Measurements from ENCODE around the gene LRRTM2. TPM values are rescaled to one million over a fixed set of nuclear protein-coding genes. Genes with fewer than 3 reads are reported as not detected.

Gene LRRTM2
- total and polyA plus RNA-seq, 3 donors from 2014 or later, result 0.09 to 0.19 (median 0.16) TPM

GRCh38 chr5:138832218-138832617, 42.9 kb downstream of the LRRTM2 start:
- no peak for DNase-seq
- H3K27me3 ChIP-seq, result no peaks in the 10 kb centered on the region
- no peaks in the 10 kb centered on the region for H3K4me1 ChIP-seq
- intact Hi-C loops (cut with DNase I; ENCODE audit: low total_unique reads), result no loop called here
- H3K4me3 ChIP-seq, result no peak overlapping the region
- no peak for TF ChIP-seq CTCF (IDR thresholded peaks at IDR 0.05)
- WGBS, 2 donors, result 86 to 95% methylated on average over 2 of the region's 2 CpGs
- no peaks in the 10 kb centered on the region for H3K9me3 ChIP-seq
- H3K36me3 ChIP-seq (ENCODE audit: low read depth, missing control alignments), result no peaks in the 10 kb centered on the region
- H3K27ac ChIP-seq, result no peak overlapping the region

- H3K27ac ChIP-seq, result no peak overlapping the region
- DNase-seq, result no peak
- H3K4me1 ChIP-seq, result no peaks in the 10 kb centered on the region
- intact Hi-C loops (cut with DNase I; ENCODE audit: low total_unique reads), result no loop called here
- TF ChIP-seq CTCF (IDR thresholded peaks at IDR 0.05) (no peak), POLR2A (IDR thresholded peaks at IDR 0.05) (no peak)
- no peaks in the 10 kb centered on the region for H3K9me3 ChIP-seq
- H3K36me3 ChIP-seq (ENCODE audit: low read depth, missing control alignments), result no peaks in the 10 kb centered on the region
- no peaks in the 10 kb centered on the region for H3K27me3 ChIP-seq
- H3K4me3 ChIP-seq, result no peak overlapping the region
Observed at GRCh38 chr5:138831703-138832102, 43.4 kb downstream of the LRRTM2 start.

- intact Hi-C loops (cut with DNase I; ENCODE audit: low total_unique reads), result no loop called here
- Histone ChIP-seq H3K4me1 (no peaks in the 10 kb centered on the region), H3K36me3 (ENCODE audit: low read depth, missing control alignments) (no peaks in the 10 kb centered on the region), H3K4me3 (no peak overlapping the region), H3K27me3 (no peaks in the 10 kb centered on the region), H3K27ac (no peak overlapping the region), H3K9me3 (no peaks in the 10 kb centered on the region)
- TF ChIP-seq POLR2A (IDR thresholded peaks at IDR 0.05) (no peak), CTCF (IDR thresholded peaks at IDR 0.05) (no peak)
- WGBS, 2 donors, result 79 to 86% methylated on average over 3 of the region's 3 CpGs
- DNase-seq, result no peak
Observed at GRCh38 chr5:138829341-138829740, 45.8 kb downstream of the LRRTM2 start.

DNA sequence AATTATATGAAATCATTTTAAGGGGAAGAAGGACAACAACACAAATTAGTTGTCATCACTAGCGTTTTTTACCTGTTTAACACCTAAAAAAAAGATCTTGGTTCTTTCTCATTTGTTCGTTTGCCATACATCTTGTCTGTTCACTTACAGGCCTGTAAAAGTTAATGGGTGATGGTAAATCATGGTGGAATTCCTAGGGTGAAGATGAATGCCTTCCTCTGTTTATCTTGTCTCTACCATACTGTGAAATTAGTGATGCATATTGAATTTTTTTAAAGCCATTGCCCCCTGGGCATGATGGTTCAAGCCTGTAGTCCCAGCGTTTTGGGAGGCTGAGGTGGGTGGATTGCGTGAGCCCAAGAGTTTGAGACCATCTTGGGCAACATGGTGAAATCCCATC, 46.6 kb downstream of the LRRTM2 start:
- 80 to 84% methylated on average over 4 of the region's 4 CpGs for WGBS, 2 donors

More for the DNA sequence above, 46.6 kb downstream of the LRRTM2 start:
- TF ChIP-seq POLR2A (IDR thresholded peaks at IDR 0.05) (no peak), CTCF (IDR thresholded peaks at IDR 0.05) (no peak)
- intact Hi-C loops (cut with DNase I; ENCODE audit: low total_unique reads), result no loop called here
- Histone ChIP-seq H3K4me3 (no peak overlapping the region), H3K27me3 (no peaks in the 10 kb centered on the region), H3K36me3 (ENCODE audit: low read depth, missing control alignments) (no peaks in the 10 kb centered on the region), H3K9me3 (no peaks in the 10 kb centered on the region), H3K4me1 (no peaks in the 10 kb centered on the region), H3K27ac (no peak overlapping the region)
- no peak for DNase-seq

Measured in testis (tissue), 3 donors.